Dendritic cell treated with granulocyte-macrophage colony-stimulating factor and Interleukin-4, amounts not matched to agents 40 ng/mL and 50 ng/mL, for 4 days (primary cell): ENCODE measurements around the gene R3HCC1L.

Experiments used
- H3K27ac Mint-ChIP-seq: one replicate; pipeline ENCODE4 v1.8.0; 2022; ENCODE audit warnings: mild to moderate bottlenecking, mixed read lengths
- H3K27me3 Mint-ChIP-seq: one replicate; pipeline ENCODE4 v1.8.0; 2022; ENCODE audit warnings: mild to moderate bottlenecking, mixed read lengths
- H3K36me3 Mint-ChIP-seq: one replicate; pipeline ENCODE4 v1.8.0; 2022; ENCODE audit warnings: low read depth, mixed read lengths
- H3K4me1 Mint-ChIP-seq: one replicate; pipeline ENCODE4 v1.8.0; 2022; ENCODE audit warnings: low read depth, mixed read lengths
- H3K4me3 Mint-ChIP-seq: one replicate; pipeline ENCODE4 v1.8.0; 2022; ENCODE audit warnings: mild to moderate bottlenecking, moderate library complexity, mixed read lengths
- H3K9me3 Mint-ChIP-seq: one replicate; pipeline ENCODE4 v1.8.0; 2022; ENCODE audit warnings: mixed read lengths
- intact Hi-C: fragments of 100-400 bp; cut with micrococcal nuclease; formaldehyde crosslinking; loops from one replicate; pipeline ENCODE4 v1.15.0; 2022

The R3HCC1L gene

DNA sequence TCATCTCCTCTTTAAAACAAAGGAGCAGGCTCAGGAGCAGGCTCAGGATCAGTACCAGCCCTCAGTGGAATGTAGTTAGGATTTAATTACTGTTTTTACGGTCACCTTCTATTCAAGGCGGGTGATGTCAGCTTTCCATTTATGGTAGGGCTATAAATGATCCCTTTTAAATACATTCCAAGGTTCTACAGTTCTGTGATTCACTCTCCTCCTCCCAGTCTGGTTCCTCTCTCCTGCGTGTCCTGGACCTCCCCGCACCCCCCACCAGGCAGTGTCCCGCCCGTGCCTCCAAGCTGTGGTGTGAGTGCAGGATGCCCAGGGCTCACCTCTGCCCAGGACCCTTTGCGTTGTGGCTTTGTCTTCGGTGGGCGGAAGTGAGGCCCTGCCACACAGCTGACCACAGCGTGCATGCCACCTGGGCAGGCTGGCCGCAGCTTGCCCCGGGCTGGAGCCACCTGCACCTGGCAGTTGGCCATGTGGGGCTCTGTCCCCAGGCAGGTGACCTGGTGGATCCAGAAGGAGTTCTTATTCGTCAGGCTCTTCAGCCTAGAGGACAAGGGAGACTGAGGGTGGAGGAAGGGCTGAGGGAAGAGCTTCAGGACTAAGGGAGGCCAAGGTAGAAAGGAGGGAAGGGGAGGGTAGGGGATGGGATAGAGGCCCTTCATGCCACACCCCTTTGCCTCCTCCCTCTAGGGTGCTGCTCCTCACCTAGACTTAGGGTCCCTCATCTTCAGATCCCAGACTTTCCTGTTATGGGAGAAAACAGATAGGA, 124.4 kb downstream of the R3HCC1L start:
- Mint-ChIP-seq H3K27ac (peak overlapping the region; percentile 12), H3K27me3 (peaks cover 1% of the 10 kb centered on the region), H3K36me3 (peaks cover 41% of the 10 kb centered on the region), H3K9me3 (no peaks in the 10 kb centered on the region), H3K4me3 (no peak overlapping the region), H3K4me1 (peaks cover 25% of the 10 kb centered on the region)
- intact Hi-C loops: no loop called here

DNA sequence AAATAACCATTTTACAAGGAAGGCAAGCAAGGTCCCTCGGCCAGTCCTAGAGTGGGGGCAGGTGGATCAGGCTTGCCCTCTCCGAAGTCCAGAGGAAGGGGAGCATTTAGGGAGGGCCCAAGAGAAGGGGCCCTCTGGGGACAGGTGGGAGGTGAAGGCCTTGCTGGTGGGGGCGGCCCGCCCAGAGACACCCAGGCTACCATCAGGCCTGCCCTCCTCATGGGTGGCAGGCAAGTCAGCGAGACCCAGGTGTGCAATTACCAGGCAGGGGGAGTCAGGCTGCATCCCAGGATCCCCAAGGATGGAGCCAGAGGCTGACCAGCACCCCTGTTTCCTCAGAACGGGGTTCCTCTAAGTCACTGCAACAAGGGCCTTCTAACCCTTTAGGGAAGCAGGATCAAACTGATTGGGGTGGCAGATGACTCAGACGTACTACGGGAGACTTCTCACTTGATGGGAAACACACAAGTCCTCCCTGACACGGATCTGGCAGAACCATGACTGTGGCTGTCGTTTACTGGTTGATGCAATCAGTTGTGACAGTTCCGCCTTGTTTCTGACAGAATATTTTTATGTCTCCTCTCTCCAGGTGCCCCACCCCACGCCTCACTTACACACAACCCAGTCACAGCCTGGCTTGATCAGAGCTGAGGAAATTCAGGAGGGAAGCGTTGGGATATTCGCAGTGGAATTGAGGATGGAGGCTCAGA, 125.3 kb downstream of the R3HCC1L start:
- intact Hi-C loops: loop anchor here (10.0 kb wide), 1 partner anchor 185 kb away; the partner anchor contains the start of gene HPS1
- Mint-ChIP-seq H3K4me3 (no peak overlapping the region), H3K36me3 (peaks cover 41% of the 10 kb centered on the region)

GRCh38 chr10:98260350-98260749, 125.9 kb downstream of the R3HCC1L start:
- H3K27me3 Mint-ChIP-seq: peaks cover 4% of the 10 kb centered on the region
- no peaks in the 10 kb centered on the region for H3K9me3 Mint-ChIP-seq
- intact Hi-C loops: loop anchor here (10.0 kb wide), 1 partner anchor 184 kb away; the partner anchor contains the start of gene HPS1
- no peak overlapping the region for H3K4me3 Mint-ChIP-seq
- H3K4me1 Mint-ChIP-seq: peaks cover 30% of the 10 kb centered on the region
- H3K36me3 Mint-ChIP-seq: peaks cover 38% of the 10 kb centered on the region
- H3K27ac Mint-ChIP-seq: peak overlapping the region; percentile 12

More for the DNA sequence above, 125.3 kb downstream of the R3HCC1L start:
- no peaks in the 10 kb centered on the region for H3K9me3 Mint-ChIP-seq
- peaks cover 30% of the 10 kb centered on the region for H3K4me1 Mint-ChIP-seq
- peak overlapping the region; percentile 12 for H3K27ac Mint-ChIP-seq
- peaks cover 4% of the 10 kb centered on the region for H3K27me3 Mint-ChIP-seq

- intact Hi-C loops: loop anchor here (10.0 kb wide), 1 partner anchor 184 kb away; the partner anchor contains the start of gene HPS1
- Mint-ChIP-seq H3K27me3 (peaks cover 5% of the 10 kb centered on the region), H3K4me1 (peaks cover 30% of the 10 kb centered on the region), H3K36me3 (peaks cover 34% of the 10 kb centered on the region), H3K9me3 (no peaks in the 10 kb centered on the region), H3K27ac (peak overlapping the region; percentile 12), H3K4me3 (no peak overlapping the region)
These were observed 126.3 kb downstream of the R3HCC1L start for GRCh38 chr10:98260752-98261151.

GRCh38 chr10:98261436-98262277, 127.2 kb downstream of the R3HCC1L start:
- Mint-ChIP-seq H3K4me3 (no peak overlapping the region), H3K4me1 (peaks cover 30% of the 10 kb centered on the region), H3K27ac (no peak overlapping the region), H3K27me3 (peaks cover 13% of the 10 kb centered on the region), H3K9me3 (no peaks in the 10 kb centered on the region), H3K36me3 (peaks cover 25% of the 10 kb centered on the region)
- intact Hi-C loops: loop anchor here (1.0 to 10.0 kb wide), 3 partner anchors 47 to 183 kb away; partner anchors contain the start of gene HPS1

DNA sequence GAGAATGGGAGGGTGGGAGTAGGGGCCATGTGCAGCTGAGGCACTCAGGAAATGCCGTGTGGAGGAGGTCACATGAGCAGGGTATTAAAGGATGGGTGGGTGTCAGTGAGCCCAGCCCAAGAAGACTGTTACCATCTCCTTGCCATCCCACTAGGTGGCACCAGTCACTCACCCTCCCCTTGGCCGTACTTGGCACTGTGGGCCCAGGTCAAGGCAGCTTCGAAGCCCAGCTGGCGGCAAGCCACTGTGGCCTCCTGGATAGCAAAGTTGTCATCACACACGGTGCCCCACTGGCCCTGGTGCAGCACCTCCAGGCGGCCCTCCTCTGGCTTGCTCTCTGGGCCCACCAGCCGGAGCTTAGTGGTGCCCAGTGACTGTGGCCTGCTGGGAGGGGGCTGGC, 128.1 kb downstream of the R3HCC1L start:
- intact Hi-C loops: loop anchor here (1.0 to 10.0 kb wide), 3 partner anchors 46 to 182 kb away; partner anchors contain the start of gene HPS1

DNA sequence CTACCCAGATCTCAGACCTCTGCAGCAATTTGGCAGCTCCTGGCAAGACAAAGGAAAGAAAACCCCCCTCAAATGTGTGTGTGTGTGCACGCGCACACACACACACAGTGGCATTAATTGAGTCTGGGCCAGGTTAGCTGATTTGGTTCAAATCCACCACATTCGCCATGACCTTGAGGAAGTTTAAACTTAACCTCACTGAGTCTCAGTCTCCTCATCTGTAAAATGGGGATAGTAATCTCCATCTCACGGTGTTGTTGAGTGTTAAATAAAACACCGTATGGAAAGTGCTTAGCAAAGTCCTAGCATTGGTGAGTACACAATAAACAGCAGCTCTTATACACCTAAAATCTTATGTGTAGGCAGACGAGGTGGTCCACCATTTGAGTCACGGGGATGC, 128.6 kb downstream of the R3HCC1L start:
- intact Hi-C loops: loop anchor here (2.0 to 10.0 kb wide), 2 partner anchors 46 to 182 kb away; partner anchors contain the start of gene HPS1
- H3K27me3 Mint-ChIP-seq: peaks cover 26% of the 10 kb centered on the region
- H3K4me3 Mint-ChIP-seq: no peak overlapping the region
- no peak overlapping the region for H3K27ac Mint-ChIP-seq
- peaks cover 11% of the 10 kb centered on the region for H3K36me3 Mint-ChIP-seq
- H3K9me3 Mint-ChIP-seq: no peaks in the 10 kb centered on the region
- peaks cover 34% of the 10 kb centered on the region for H3K4me1 Mint-ChIP-seq

More for the DNA sequence above, 128.1 kb downstream of the R3HCC1L start:
- H3K9me3 Mint-ChIP-seq: no peaks in the 10 kb centered on the region
- H3K4me1 Mint-ChIP-seq: peaks cover 30% of the 10 kb centered on the region
- peaks cover 16% of the 10 kb centered on the region for H3K36me3 Mint-ChIP-seq
- H3K4me3 Mint-ChIP-seq: no peak overlapping the region
- H3K27ac Mint-ChIP-seq: no peak overlapping the region
- peaks cover 22% of the 10 kb centered on the region for H3K27me3 Mint-ChIP-seq

- peaks cover 38% of the 10 kb centered on the region for H3K27me3 Mint-ChIP-seq
These were observed 130.1 kb downstream of the R3HCC1L start for GRCh38 chr10:98264378-98265065.

GRCh38 chr10:98265403-98266378, 131.2 kb downstream of the R3HCC1L start:
- H3K4me3 Mint-ChIP-seq: no peak overlapping the region
- H3K4me1 Mint-ChIP-seq: peaks cover 13% of the 10 kb centered on the region
- intact Hi-C loops: loop anchor here (10.0 kb wide), 1 partner anchor 179 kb away; the partner anchor contains the start of gene HPS1
- H3K36me3 Mint-ChIP-seq: peaks cover 4% of the 10 kb centered on the region
- H3K27me3 Mint-ChIP-seq: peaks cover 50% of the 10 kb centered on the region
- no peak overlapping the region for H3K27ac Mint-ChIP-seq
- no peaks in the 10 kb centered on the region for H3K9me3 Mint-ChIP-seq

More at GRCh38 chr10:98264378-98265065, 130.1 kb downstream of the R3HCC1L start:
- Mint-ChIP-seq H3K4me3 (no peak overlapping the region), H3K36me3 (peaks cover 8% of the 10 kb centered on the region), H3K27ac (no peak overlapping the region), H3K9me3 (no peaks in the 10 kb centered on the region), H3K4me1 (peaks cover 25% of the 10 kb centered on the region)
- intact Hi-C loops: loop anchor here (10.0 kb wide), 1 partner anchor 180 kb away; the partner anchor contains the start of gene HPS1

DNA sequence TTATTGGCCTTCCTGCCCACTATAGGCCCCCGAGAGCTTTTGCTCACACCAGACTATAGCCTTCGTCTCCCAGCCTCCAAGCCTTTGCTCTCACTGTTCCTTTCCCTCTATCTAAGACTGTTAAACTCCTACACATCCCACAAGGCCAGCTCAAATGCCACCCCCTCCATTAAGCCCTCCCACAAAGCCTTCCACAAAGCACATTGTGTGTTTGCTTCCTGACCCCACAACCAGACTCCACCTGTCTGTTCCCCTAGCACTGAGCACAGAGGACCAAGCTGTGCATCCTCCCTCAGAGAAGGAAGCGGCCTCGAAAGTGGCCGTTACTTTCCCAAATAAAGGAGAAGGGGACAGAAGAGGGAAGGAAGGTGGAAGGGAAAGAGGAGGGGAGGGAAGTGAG, 132.2 kb downstream of the R3HCC1L start:
- H3K36me3 Mint-ChIP-seq: no peaks in the 10 kb centered on the region
- H3K9me3 Mint-ChIP-seq: no peaks in the 10 kb centered on the region
- no peak overlapping the region for H3K4me3 Mint-ChIP-seq
- H3K4me1 Mint-ChIP-seq: peaks cover 10% of the 10 kb centered on the region
- intact Hi-C loops: loop anchor here (10.0 kb wide), 1 partner anchor 178 kb away; the partner anchor contains the start of gene HPS1
- peaks cover 58% of the 10 kb centered on the region for H3K27me3 Mint-ChIP-seq
- H3K27ac Mint-ChIP-seq: no peak overlapping the region

DNA sequence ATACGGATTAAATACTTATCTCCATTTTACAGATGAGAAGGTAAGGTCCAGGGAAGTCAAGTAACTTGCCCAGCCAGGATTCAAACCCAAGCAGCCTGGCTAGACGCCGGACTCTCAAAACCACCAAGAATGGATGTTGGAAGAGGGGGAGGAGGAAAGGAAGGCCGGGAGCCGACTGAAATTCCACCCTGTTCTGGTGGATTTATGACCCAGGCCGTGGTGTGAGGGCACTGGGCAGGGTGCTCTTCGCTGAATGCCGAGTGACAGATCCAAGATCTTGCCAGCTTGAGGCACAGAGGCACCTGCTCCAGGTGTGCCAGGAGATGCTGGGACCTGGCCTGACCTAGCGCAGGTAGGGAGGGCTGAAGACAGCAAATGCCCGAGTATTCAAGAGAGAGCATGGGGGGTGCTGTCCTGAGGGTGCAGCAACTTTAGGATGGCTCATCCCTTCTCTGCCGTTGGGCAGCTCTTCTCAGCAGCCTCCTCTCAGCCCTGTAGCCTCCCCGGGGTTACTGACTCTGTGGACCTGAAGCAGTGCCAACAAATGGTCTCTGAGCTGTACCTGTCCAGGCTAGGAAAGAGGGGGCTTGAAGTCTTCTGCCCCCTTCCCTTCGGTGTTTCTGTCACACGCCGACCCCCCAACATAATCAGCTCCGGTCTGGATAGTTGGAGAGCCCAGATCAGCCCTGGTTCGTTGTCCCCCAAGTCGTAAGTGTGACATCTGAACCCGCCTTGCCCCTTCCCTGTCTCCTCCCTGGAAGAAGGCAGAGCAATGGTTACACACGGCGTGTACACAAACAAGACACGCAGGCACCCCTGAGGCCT, 132.8 kb downstream of the R3HCC1L start:
- Mint-ChIP-seq H3K27me3 (peaks cover 62% of the 10 kb centered on the region), H3K4me3 (peak overlapping the region; percentile 73), H3K4me1 (peaks cover 10% of the 10 kb centered on the region), H3K36me3 (no peaks in the 10 kb centered on the region), H3K9me3 (no peaks in the 10 kb centered on the region), H3K27ac (no peak overlapping the region)
- intact Hi-C loops: loop anchor here (10.0 kb wide), 1 partner anchor 178 kb away; the partner anchor contains the start of gene HPS1
